Fibroblast of skin of scalp (primary cell): ENCODE measurements around the gene PROM2.
"Not testable (repeated sequence)": the region's sequence is repeated elsewhere in the genome, so short reads cannot be mapped to it uniquely, and the experiment has no call there.

Experiments used
- DNase-seq: peaks from one replicate; pipeline ENCODE4 v3.0.0-alpha.2; 2013

The PROM2 gene

DNA sequence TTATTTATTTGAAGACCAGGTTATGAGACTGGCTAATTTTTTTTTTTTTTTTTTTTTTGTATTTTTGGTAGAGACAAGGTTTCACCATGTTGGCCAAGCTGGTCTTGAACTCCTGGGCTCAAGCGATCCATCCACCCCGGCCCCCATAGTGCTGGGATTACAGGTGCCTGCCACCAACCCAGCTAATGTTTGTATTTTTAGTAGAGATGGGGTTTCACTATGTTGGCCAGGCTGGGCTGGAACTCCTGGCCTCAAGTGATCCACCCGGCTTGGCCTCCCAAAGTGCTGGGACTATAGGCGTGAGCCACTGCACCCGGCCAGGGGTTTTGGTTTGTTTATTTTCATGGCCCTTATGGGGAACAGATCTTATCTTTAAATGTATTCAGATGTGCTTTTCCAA is 4.5 kb upstream of the PROM2 start:
- not testable (repeated sequence) for DNase-seq

DNA sequence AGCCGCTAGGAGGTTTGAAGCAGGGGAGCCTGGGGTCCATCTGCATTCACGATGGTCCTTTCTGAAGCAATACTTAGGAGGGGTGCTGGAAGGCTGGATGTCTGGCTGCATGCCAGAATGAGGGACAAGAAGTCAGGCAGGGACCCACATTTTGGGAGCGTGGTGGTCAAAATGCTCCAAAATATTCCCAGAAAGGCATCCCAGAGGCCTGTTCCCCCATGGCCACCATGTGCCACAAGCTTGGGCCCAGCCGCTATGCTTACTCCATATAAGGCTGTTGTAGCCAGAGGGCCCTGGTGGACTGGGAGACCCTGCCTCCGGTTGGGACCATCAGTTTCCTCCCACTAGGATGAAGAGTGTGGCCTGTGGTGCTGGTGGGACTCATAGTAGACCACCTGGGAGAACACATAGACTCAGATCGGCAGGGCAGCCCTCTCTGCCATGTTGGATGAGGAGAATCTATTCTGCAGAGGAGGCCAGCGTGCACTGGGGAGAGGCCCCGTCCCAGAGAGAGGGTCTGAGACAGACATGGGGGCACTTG is 3.6 kb upstream of the PROM2 start:
- no peak for DNase-seq

DNA sequence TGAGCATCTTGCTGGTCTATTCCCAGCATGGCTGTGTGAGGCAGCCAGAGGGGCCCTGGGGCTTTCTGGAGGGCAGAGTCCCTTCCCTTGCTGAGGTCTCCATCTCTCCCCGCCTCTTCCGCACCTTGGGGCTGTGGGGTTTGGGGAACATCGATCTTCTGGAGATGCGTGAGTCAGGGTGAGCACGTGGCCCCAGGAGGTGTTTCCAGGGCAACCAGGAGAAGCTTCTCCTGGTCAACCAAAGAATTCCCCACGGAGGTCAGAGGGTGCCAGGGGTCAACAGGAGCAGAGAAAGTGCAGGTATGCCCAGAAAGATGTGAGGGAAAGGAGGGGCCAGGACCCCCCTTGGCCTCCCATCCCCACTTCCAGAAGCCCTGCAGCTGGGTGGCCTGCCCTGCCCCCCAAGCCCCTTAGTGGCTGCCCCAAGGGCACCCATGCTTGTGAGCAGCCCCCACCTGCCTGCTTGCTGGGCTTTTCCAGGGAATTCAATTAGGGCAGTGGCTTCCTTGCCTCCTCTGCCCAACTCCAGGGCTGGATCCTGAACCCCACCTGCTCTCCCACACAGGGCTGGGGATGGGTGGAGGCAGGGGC is 2.8 kb upstream of the PROM2 start:
- no peak for DNase-seq

DNA sequence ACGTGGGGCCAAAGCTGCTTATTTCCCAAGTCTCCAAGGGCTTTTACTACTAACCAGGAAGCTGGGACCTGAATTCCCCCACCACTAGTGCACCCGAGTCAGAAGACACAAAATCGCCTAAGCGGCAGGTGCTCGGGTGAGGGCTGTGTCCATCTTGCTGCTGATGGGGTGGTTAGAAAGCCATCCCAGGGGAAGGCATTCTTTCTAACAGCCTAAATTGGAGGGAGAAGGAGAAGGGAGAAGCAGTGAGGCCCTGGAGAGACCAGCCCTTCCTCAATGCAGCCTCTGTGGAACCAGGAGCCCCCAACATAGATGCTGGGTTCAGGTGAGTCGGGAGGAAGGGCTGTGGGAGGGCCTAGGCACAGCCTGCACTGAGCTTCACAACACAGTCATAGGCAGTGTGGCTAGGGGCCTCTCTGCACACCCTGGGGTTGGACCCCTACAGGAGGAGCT is 1.9 kb upstream of the PROM2 start:
- DNase-seq: no peak

DNA sequence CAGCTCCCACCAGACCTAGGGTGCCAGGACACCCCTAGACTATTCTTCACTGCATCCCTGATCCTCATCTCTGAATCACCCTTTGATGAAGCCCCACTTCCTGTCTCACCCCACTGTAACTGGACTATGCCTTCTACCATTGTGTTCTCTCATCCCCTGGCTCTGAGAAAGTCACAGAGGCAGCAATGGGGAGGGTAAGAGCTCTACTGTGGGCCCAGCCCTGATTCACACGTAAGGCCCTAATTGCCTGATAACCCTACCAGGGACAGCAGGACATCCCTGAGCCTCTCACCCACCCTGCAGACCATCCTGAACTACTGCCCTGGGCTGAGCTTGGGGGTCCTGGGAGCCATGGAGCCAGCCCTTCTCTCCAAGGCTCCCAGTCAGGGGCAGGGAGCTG is 1.5 kb upstream of the PROM2 start:
- DNase-seq: no peak

DNA sequence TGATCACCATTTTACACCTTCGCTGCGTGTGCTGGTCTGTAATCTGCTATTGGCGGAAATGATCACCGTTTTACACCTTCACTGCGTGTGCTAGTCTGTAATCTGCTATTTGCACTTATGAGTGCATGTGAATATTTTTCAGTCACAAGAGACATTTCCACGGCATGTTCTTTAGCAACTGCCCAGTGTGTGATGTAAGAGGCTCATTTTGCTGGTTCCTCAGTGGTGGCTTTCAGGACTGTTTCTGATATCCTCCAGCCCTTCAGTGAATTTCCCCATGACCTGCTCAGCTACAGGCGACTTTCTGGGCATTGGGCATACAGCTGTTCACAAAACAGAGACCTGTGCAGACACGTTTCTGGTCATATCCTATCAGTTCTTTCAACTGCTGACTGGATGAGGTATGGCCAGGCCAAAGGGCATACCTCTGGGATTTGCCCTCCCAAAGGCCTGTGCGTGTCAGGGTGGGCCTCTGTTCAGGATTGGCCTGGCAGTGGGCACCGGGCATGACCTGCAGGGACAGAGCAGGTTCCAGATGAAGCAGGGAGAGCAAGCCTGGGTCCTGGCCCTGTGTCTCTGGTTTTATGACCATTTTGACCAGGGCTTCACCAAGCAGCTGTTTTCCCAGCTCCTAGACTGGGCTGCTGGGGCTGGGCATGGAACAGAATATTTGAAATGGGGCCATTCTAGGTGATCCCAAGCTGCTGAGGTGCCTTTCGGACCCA is 521 bp upstream of the PROM2 start:
- DNase-seq: no peak

DNA sequence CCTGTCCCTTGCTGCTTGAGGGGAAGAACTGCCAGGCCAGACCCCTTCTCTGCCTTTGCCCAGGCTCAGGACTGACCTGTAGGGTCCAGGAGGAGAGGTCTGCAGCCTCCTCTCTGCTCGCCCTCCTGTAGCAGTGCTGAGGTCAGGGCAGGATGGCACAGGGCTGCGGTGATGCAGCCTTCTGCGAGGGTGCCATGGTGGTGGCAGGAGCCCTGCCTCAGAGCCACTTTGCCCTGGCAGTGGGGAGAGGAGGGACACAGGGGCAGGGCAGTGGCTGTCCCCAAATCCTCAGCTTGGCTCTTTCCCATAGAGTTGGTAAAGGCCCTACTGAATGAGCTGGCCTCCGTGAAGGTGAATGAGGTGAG is 884 bp downstream of the PROM2 start:
- no peak for DNase-seq

DNA sequence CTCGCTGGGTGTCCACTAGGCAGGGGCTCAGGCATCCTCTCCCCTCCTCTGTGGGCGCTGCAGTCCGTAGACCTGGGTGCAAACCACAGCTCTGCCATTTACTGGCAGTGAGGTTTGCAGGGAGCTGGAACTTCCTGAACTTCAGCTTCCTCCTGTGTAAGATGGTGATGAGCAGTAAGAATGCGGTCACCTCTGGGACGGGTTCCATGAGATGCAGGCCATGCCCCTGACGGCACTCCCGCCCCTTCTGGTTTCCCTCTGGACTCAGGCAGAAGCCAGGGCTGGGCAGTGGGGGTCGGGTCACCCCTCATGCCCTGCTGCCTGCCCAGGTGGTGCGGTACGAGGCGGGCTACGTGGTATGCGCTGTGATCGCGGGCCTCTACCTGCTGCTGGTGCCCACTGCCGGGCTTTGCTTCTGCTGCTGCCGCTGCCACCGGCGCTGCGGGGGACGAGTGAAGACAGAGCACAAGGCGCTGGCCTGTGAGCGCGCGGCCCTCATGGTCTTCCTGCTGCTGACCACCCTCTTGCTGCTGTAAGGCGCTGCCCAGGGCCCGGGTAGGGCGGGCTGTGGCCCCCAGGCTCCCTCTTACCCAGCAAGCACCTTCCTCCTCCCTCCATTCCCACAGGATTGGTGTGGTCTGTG is 1.5 kb downstream of the PROM2 start:
- DNase-seq: no peak

DNA sequence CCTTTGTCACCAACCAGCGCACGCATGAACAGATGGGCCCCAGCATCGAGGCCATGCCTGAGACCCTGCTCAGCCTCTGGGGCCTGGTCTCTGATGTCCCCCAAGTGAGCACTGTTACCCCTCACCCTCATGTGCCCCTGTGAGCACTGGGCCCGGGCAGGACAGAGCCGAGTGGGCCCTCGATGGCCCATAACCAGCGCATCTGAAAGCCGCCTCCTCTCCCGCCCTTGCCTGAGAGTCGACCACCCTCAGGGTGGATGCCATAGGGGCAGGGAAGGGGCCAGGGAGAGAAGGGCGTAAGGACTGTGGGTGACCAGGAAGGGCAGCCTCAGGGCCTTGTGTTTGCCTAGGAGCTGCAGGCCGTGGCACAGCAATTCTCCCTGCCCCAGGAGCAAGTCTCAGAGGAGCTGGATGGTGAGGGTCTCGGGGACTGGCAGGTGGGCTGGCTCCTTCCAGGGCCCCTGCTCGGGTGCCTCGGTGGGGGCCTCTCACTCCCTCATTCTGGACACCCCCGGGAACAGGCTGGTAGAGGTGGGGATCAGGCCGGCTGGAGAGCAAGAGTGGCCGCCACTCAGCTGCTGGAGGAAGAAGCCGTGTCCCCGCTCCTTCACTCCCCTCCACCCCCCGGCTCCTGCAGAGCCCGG is 2.1 kb downstream of the PROM2 start:
- no peak for DNase-seq

DNA sequence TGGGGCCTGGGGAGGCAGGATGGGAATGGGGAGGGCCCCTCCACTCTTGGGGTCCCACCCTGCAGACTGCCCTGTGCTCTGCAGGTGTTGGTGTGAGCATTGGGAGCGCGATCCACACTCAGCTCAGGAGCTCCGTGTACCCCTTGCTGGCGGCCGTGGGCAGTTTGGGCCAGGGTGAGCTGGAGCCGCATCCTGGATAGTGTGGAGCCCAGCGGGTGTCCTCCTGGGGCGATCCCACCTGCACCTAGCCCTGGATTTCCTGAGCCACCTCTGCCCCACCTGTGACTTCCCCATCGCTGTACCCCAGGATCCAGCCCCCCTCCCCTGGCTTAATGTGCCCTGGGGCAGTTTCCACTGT is 2.6 kb downstream of the PROM2 start:
- no peak for DNase-seq

DNA sequence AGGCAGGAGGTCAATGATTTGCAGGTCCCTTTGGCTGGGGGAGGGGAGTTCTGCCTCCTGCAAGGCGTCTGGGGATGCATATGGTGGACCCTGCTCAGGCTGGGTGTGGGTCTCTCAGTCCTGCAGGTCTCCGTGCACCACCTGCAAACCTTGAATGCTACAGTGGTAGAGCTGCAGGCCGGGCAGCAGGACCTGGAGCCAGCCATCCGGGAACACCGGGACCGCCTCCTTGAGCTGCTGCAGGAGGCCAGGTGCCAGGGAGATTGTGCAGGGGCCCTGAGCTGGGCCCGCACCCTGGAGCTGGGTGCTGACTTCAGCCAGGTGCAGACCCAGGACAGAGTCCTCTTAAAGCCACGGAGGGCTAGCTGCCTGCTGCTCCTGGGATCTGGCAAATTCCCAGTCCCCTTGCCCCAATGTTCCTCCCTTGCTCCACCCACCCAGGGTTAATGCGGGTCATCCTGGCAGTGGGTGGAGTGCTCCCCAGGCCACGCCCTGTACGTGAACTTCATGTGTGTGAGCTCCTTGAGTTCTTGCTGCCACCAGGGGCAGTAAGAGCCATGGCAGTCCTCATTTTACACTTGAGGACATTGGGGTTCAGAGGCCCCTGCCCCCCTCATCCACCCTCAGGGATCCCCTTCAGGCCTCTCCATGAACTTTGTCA is 3.1 kb downstream of the PROM2 start:
- DNase-seq: no peak

DNA sequence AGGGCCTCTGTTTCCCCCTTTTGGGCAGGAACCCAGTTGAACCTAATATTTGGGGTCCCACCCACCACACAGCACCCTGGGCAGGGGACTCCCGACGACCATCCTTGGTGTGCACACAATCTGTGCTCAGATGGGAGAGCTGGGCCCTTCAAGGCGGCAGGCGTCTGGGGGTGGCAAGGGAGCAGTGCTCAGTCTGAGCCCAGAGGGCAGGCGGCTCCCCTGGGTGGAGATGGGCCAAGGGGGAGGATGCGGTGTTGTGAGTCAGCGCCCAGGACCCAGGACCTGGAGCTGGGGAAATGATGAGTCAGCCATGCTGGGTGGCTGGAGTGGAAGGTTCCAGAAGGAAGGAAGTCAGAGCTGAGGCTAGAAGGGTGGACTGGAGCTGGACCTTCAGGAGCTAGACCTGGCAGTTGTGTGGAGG is 3.8 kb downstream of the PROM2 start:
- DNase-seq: peak; percentile 50

DNA sequence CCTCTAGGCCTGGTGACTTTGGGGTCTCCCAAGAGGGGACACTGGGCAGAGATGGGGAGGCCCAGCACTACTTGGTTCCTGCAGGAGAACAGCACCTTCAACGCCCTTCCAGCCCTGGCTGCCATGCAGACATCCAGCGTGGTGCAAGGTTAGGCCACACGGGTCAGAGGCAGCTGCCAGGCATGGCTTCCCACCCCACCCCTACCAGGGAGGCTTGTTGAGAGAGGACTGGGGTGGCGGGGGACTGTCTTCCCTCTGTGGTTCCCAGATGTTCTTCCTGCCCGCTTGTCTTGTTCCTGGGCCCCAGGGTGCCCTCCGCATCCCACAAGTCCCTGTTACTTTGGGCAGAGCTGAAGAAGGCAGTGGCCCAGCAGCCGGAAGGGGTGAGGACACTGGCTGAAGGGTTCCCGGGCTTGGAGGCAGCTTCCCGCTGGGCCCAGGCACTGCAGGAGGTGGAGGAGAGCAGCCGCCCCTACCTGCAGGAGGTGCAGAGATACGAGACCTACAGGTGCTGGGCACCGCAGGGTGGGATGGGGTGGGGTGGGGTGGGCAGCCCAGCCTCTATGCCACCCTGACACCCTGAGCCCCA is 4.5 kb downstream of the PROM2 start:
- DNase-seq: no peak

DNA sequence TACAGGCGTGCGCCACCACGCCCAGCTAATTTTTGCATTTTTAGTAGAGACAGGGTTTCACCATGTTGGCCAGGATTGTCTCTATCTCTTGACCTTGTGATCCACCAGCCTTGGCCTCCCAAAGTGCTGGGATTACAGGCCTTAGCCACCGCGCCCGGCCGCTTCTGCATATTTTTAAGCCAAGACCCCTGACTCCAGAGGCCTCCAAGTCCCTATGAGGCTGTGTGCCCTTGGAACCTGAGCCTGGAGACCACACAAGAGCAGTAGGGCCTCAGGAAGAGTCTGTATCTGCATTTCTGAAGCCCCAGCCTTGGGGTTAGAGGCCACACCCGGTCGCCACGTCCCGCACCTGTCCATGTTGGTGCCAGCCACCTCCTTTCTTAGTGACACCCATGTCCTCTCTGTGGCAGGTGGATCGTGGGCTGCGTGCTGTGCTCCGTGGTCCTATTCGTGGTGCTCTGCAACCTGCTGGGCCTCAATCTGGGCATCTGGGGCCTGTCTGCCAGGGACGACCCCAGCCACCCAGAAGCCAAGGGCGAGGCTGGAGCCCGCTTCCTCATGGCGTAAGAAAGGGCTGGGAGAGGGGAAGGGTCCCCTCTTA is 5.3 kb downstream of the PROM2 start:
- no peak for DNase-seq

DNA sequence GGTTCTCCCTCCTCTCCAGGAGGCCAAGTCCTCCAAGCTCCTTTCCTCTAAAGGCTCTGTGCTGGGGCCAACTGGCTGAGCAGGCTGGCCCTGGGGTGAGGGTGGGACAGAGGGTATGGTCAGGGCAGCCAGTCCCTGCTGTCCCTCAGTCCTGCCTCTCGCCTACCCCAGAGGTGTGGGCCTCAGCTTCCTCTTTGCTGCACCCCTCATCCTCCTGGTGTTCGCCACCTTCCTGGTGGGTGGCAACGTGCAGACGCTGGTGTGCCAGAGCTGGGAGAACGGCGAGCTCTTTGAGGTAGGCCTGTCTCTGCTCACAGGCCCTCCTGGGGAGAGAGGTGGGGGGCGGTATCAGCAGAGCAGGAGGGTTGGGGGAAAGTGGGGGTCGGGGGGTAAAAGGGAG is 6.8 kb downstream of the PROM2 start:
- no peak for DNase-seq

DNA sequence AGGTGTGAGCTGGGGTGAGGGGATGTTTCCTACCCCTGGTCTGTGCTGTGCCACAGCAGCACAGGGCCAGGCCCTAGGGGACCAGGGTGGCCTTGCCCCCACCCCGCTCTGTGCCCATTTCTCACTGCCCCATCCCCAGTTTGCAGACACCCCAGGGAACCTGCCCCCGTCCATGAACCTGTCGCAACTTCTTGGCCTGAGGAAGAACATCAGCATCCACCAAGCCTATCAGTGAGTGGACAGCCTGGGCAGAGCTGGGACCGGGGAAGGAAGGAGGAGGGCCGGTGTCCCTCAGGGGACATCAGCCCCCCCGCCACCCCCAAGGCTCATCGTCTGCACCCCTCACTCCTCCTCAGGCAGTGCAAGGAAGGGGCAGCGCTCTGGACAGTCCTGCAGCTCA is 7.5 kb downstream of the PROM2 start:
- DNase-seq: no peak

DNA sequence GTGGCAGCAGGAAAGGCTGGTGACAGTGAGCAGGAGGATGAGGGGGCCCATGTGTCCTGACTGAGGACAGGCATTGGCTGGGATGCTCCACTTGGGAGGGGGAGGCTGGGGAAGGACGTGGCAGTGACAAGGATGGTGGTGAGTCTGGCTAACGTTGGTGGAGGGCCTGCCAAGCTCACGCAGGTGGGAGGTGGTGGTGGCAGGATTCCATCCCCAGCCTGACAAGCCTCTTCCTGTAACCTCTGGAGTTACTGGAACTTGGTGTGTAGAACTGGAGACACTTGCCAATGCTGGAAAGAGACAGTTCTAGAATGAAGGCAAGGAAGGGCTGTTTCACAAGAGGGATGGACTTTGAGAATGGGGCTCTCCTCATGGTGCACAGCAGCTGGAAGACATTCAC is 8.2 kb downstream of the PROM2 start:
- DNase-seq: no peak

DNA sequence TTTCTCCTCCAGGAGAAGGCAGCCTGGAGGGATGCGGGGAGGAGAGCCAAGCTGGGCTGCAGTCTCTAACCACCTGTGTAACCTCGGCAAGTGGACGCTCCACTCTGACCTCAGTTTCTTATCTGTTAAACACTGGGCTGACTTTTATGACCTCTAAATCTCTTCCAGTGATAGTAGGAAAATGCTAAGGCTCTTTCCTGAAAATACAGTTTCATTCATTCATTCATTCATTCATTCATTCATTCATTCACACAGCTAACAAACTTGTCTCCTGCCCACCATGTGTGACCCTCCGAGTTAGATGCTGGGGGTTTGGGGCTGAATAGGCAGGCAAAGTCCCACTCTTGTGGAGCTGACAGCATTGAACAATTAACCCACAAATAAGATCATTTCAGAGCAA is 9.3 kb downstream of the PROM2 start:
- no peak for DNase-seq

DNA sequence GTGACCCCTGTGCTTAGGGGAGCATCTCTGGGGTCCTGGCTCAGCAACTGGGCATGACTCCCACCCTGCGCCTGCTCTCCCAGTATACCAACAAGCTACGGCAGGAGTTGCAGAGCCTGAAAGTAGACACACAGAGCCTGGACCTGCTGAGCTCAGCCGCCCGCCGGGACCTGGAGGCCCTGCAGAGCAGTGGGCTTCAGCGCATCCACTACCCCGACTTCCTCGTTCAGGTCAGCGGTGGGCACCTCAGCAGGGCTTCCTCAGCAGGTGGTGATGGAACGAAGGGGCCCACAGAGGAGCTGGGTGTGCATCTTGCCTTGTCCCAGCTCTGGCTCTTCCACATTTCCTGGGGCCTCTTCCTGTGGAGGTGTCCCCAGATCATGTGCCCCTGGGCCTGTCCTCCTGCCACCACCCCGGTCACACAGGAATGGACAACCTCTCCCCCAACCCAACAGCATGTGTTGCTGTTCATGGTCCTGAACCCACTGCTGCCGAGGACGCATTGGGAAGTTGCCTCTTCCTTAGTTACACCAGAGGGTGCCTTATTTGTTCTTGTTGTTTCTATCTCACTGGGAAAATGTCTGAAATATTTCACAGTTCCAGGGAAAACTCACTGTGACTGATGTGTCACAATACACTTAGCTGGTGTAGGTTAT is 10.8 kb downstream of the PROM2 start:
- no peak for DNase-seq

DNA sequence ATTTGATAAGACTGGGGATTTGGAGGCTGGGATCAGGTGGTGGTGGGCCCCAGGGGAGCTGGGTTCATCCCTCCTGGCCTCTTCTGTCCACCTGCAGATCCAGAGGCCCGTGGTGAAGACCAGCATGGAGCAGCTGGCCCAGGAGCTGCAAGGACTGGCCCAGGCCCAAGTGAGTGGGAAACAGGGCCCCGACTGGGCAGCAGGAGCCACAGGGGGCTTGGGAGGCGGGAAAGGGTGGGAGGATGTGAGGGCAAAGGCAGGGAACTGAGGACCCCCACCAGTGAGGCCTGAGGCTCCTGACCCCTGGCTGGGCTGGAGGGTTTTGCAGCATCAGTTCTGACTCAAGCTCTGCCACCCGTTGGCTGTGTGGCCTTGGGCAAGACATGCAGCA is 11.3 kb downstream of the PROM2 start:
- DNase-seq: no peak

DNA sequence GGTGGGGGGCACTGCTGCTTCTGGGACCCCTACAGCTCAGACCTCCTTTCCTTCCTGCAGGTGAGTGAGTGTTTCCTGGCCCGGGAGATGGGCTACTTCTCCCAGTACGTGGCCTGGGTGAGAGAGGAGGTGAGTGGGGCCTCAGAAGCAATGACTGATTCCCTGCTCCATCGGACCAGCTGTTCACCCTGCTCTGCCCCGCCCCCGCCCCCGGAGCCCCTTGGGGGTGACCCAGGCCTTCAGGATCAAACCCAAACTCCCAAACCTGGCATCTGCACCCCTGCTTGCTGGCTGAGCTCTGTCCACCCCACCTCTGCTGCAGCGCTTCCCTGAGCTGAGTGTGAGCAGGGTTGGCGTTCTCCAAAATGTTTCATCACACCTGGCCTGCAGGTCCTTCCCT is 13.1 kb downstream of the PROM2 start:
- no peak for DNase-seq

DNA sequence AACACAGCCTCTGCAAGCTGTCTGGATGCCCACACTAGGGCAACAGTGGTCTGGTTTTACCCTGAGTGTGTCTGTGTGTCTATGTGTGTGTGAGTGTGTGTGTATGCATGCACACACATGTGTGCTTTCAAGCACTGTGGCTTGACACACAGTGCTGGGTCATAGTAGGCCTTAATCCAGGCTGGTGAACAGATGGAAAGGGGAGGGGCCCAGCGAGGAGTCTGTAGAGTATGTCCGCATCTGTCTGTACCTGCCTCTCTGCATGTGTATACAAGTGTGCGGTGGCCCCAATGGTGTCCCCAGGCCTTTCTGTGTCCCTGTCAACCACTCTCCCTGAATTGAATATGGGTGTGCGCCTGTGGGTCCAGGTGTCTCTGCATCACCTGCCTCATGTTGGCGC is 13.6 kb downstream of the PROM2 start:
- no peak for DNase-seq
